Measurements from ENCODE around the gene MED12L.
A peak's percentile ranks its signal among the peaks of the same experiment; 100 is the strongest.

The MED12L gene

GRCh38 chr3:151086484-151087456 lies 1.3 kb downstream of the MED12L start:
- no peaks in the 10 kb centered on the region; the same call in 1 of the 2 replicates for H3K4me1 ChIP-seq (ENCODE audit: control insufficient read depth, insufficient read depth, low read length)
- H3K4me3 ChIP-seq (ENCODE audit: low read depth, low read length), result peak overlapping the region; percentile 78
- H3K36me3 ChIP-seq (ENCODE audit: control insufficient read depth in 2 of 2, insufficient read depth in 1 of 2, low read length in 2 of 2), result peaks cover 0 to 6% of the 10 kb centered on the region in 2 experiments; a peak in 1 of 3 replicates
- ChIA-PET POLR2A (interaction anchor here (0.6 to 1.9 kb wide), 6 partner anchors 10 to 1102 kb away, joined by 3 to 5 read pairs (median 3); partner anchors contain the start of genes EIF2A and SERP1), CTCF (interaction anchor here (0.6 to 4.1 kb wide), 11 partner anchors 9 to 390 kb away, joined by 3 to 19 read pairs (median 5); no protein-coding TSS in a partner anchor)
- no peaks in the 10 kb centered on the region for H3K9me3 ChIP-seq (ENCODE audit: control insufficient read depth, insufficient read depth, low read depth, low read length)
- H3K27ac ChIP-seq (ENCODE audit: extremely low read depth, low read depth, low read length), result peak overlapping the region; percentile 80; the same call in 1 of the 2 replicates
- TF ChIP-seq SP2 (tag by site-specific recombination; IDR thresholded peaks at IDR 0.05) (no peak), GLIS2 (tag by site-specific recombination; IDR thresholded peaks at IDR 0.05) (peak; percentile 70), MZF1 (tag by site-specific recombination; IDR thresholded peaks at IDR 0.05; ENCODE audit: borderline replicate concordance) (0 out of 2 replicates have a peak, but pooled peaks have one; percentile 14), ZNF362 (tag by site-specific recombination; IDR thresholded peaks at IDR 0.05) (peak; percentile 65; the same call in 1 of the 2 replicates), TCF7L2 (IDR thresholded peaks at IDR 0.05; ENCODE audit: borderline replicate concordance, low read depth, low read length) (no peak), SP3 (tag by site-specific recombination; IDR thresholded peaks at IDR 0.05) (0 out of 2 replicates have a peak, but pooled peaks have one; percentile 16), ZBTB20 (tag by site-specific recombination; IDR thresholded peaks at IDR 0.05) (peak; percentile 71; the same call in 1 of the 2 replicates), ZBTB48 (tag by site-specific recombination; IDR thresholded peaks at IDR 0.05) (no peak), CTCF (tag by site-specific recombination; IDR thresholded peaks at IDR 0.05) (peak; percentile 93), ZBTB6 (tag by site-specific recombination; IDR thresholded peaks at IDR 0.05) (peak; percentile 42; the same call in 1 of the 2 replicates), ZBTB26 (tag by site-specific recombination; optimal IDR thresholded peaks at IDR 0.05) (peak; percentile 64), ZSCAN4 (tag by site-specific recombination; IDR thresholded peaks at IDR 0.05) (no peak), ZNF169 (tag by site-specific recombination; IDR thresholded peaks at IDR 0.05) (no peak), ZNF391 (tag by site-specific recombination; IDR thresholded peaks at IDR 0.05; ENCODE audit: borderline replicate concordance, low read depth) (no peak), ZNF600 (tag by site-specific recombination; IDR thresholded peaks at IDR 0.05) (peak; percentile 17; the same call in 1 of the 2 replicates), ZNF473 (tag by site-specific recombination; IDR thresholded peaks at IDR 0.05) (no peak), PATZ1 (tag by site-specific recombination; IDR thresholded peaks at IDR 0.05) (peak; percentile 19; the same call in 1 of the 2 replicates), ZNF416 (tag by site-specific recombination; IDR thresholded peaks at IDR 0.05) (no peak), EGR2 (tag by site-specific recombination; IDR thresholded peaks at IDR 0.05; ENCODE audit: low read depth) (no peak), ZNF302 (tag by site-specific recombination; IDR thresholded peaks at IDR 0.05; ENCODE audit: low read depth) (no peak), ZNF785 (tag by site-specific recombination; IDR thresholded peaks at IDR 0.05) (no peak), ZNF292 (tag by site-specific recombination; IDR thresholded peaks at IDR 0.05; ENCODE audit: borderline replicate concordance, low read depth) (no peak), ZNF561 (tag by site-specific recombination; IDR thresholded peaks at IDR 0.05; ENCODE audit: borderline replicate concordance) (peak; percentile 57; the same call in 1 of the 2 replicates), ZNF549 (tag by site-specific recombination; IDR thresholded peaks at IDR 0.05) (no peak), ZNF394 (tag by site-specific recombination; IDR thresholded peaks at IDR 0.05; ENCODE audit: borderline replicate concordance) (no peak; the same call in 1 of the 2 replicates), ZNF366 (tag by site-specific recombination; conservative IDR thresholded peaks at IDR 0.05) (peak; percentile 63), ZNF660 (tag by site-specific recombination; IDR thresholded peaks at IDR 0.05) (peak; percentile 58), ZFP3 (tag by site-specific recombination; IDR thresholded peaks at IDR 0.05; ENCODE audit: low read depth) (no peak)

Measured in HEK293 (cell line).